Gastrocnemius medialis (tissue), 4 donors: ENCODE data around the gene RIN3.

Source experiments
- CTCF ChIP-seq, 5 experiments: fragments of 450-650 bp in 3 of 5; fragments of 200-600 bp in 2 of 5; sonication (generic) in 2 of 5; IDR thresholded peaks in 4 of 5; conservative IDR thresholded peaks in 1 of 5; 1 replicate in 4 of 5; 2 replicates in 1 of 5; pipeline ENCODE4 v1.5.1; 2016 to 2019; ENCODE audit warnings: antibody characterized with exemption in 5 of 5, mild to moderate bottlenecking in 3 of 5, moderate library complexity in 3 of 5
- POLR2A ChIP-seq, 2 donors: fragments of 450-650 bp; IDR thresholded peaks; one replicate each; pipeline ENCODE4 v1.6.1; 2017; ENCODE audit warnings: antibody characterized with exemption in 2 of 2, mild to moderate bottlenecking in 2 of 2, moderate library complexity in 2 of 2

GRCh38 chr14:92622311-92622710 lies 108.7 kb downstream of the RIN3 start:
- no peak for TF ChIP-seq CTCF (IDR thresholded peaks at IDR 0.05 in 4 of 5, conservative IDR thresholded peaks at IDR 0.05 in 1 of 5)
- TF ChIP-seq POLR2A (IDR thresholded peaks at IDR 0.05), result no peak
